Endothelial cell of umbilical vein (primary cell): ENCODE results near the gene ELOVL6. TPM values are rescaled to one million over a fixed set of nuclear protein-coding genes. Genes with fewer than 3 reads are reported as not detected.

ENCODE experiments used
- BruUV-seq: library from RNA; stranded (reverse); fragments of 400-500 nt; replicated peaks from 2 replicates; lab custom pipeline; 2021; lab: Mats Ljungman, UMichigan
- CTCF ChIA-PET: fragments of 300-600, 350-600 bp; sonication (Branson Sonifier 250); formaldehyde crosslinking; loops from one replicate; lab custom pipeline; 2021; ENCODE audit warnings: antibody characterized with exemption, inconsistent platforms; lab: Charles Lee
- POLR2A ChIA-PET: fragments of 300-600, 350-600 bp; sonication (Branson Sonifier 250); formaldehyde crosslinking; loops from one replicate; lab custom pipeline; 2021; ENCODE audit warnings: antibody characterized with exemption, inconsistent platforms; lab: Charles Lee
- DNase-seq: peaks from one replicate; pipeline ENCODE4 v3.0.0-alpha.2; 2011; ENCODE audit warnings: low read depth, low spot score
- FAIRE-seq: peaks from 2 replicates; lab custom pipeline; 2011; peaks lifted over from hg19 to GRCh38; lab: Jason Lieb, UNC
- H2AFZ ChIP-seq: 2 replicates; pipeline ENCODE4 v1.6.0; 2012; ENCODE audit warnings: low read depth, low read length, control low read depth, inconsistent platforms
- H3K27ac ChIP-seq: 2 replicates; pipeline ENCODE4 v1.5.1; 2011; ENCODE audit warnings: low read depth, mild to moderate bottlenecking, control low read depth, low read length, moderate library complexity; ENCODE audit not compliant: insufficient read depth
- H3K27me3 ChIP-seq, 2 experiments: 2 replicates each; pipeline versions ENCODE4 v1.6.0 to v1.6.1; 2011; ENCODE audit warnings: low read length in 2 of 2, mixed read lengths in 1 of 2; ENCODE audit not compliant: control insufficient read depth in 2 of 2, insufficient read depth in 2 of 2
- H3K36me3 ChIP-seq, 2 experiments: 2 replicates in 1 of 2; 3 replicates in 1 of 2; pipeline ENCODE4 v1.5.1; 2011; ENCODE audit warnings: low read length in 2 of 2, mild to moderate bottlenecking in 1 of 2, moderate library complexity in 1 of 2; ENCODE audit not compliant: control insufficient read depth in 2 of 2, insufficient read depth in 2 of 2; ENCODE audit errors: extremely low read depth in 1 of 2
- H3K4me1 ChIP-seq: 3 replicates; pipeline ENCODE4 v1.5.1; 2011; ENCODE audit warnings: mild to moderate bottlenecking, low read length; ENCODE audit not compliant: control insufficient read depth, insufficient read depth; ENCODE audit errors: extremely low read depth
- H3K4me2 ChIP-seq: 2 replicates; pipeline ENCODE4 v1.6.1; 2011; ENCODE audit warnings: low read length, control low read depth, mixed read lengths; ENCODE audit not compliant: insufficient read depth
- H3K4me3 ChIP-seq, 3 experiments: fragments of 200-600 bp in 1 of 3; sonication (generic), shearing (Covaris generic) in 1 of 3; replicated peaks in 1 of 3; 2 replicates each; pipeline ENCODE4 v1.5.1; 2011 to 2016; ENCODE audit warnings: control low read depth in 3 of 3, low read length in 3 of 3, mild to moderate bottlenecking in 2 of 3, inconsistent platforms in 1 of 3, low read depth in 1 of 3, moderate library complexity in 1 of 3; ENCODE audit not compliant: insufficient read depth in 1 of 3
- H3K79me2 ChIP-seq: 2 replicates; pipeline ENCODE4 v1.6.0; 2012; ENCODE audit warnings: low read length, inconsistent platforms; ENCODE audit not compliant: control insufficient read depth, insufficient read depth
- H3K9ac ChIP-seq: replicated peaks from 2 replicates; pipeline ENCODE3; 2011; ENCODE audit warnings: low read length, control low read depth; ENCODE audit not compliant: insufficient read depth; ENCODE audit errors: extremely low read depth
- H3K9me1 ChIP-seq: replicated peaks from 3 replicates; pipeline ENCODE4 v1.6.0; 2011; ENCODE audit warnings: mild to moderate bottlenecking, low read length; ENCODE audit not compliant: control insufficient read depth, insufficient read depth; ENCODE audit errors: extremely low read depth
- H3K9me3 ChIP-seq: replicated peaks from 2 replicates; pipeline ENCODE4 v1.5.1; 2012; ENCODE audit warnings: low read length, inconsistent platforms; ENCODE audit not compliant: control insufficient read depth, insufficient read depth
- H4K20me1 ChIP-seq: replicated peaks from 2 replicates; pipeline ENCODE3; 2011; ENCODE audit warnings: mild to moderate bottlenecking, low read length; ENCODE audit not compliant: control insufficient read depth, insufficient read depth; ENCODE audit errors: extremely low read depth
- CTCF ChIP-seq, 2 donors: IDR thresholded peaks; 1 replicate in 1 of 2; 2 replicates in 1 of 2; pipeline ENCODE4 v1.5.1; 2011; ENCODE audit warnings: low read length in 2 of 2, mild to moderate bottlenecking in 2 of 2, moderate library complexity in 2 of 2, control low read depth in 1 of 2, inconsistent platforms in 1 of 2, low read depth in 1 of 2; ENCODE audit not compliant: insufficient read depth in 1 of 2; ENCODE audit errors: extremely low read depth in 1 of 2
- EZH2 ChIP-seq: IDR thresholded peaks from 2 replicates; pipeline ENCODE4 v1.6.1; 2012; ENCODE audit warnings: borderline replicate concordance, low read depth, mild to moderate bottlenecking, moderate library complexity, low read length, inconsistent platforms; ENCODE audit not compliant: severe bottlenecking
- FOS ChIP-seq: IDR thresholded peaks from 2 replicates; pipeline ENCODE4 v1.6.1; 2011; ENCODE audit warnings: mild to moderate bottlenecking, low read length, moderate library complexity, borderline replicate concordance; ENCODE audit not compliant: insufficient read depth
- GATA2 ChIP-seq: IDR thresholded peaks from 2 replicates; pipeline ENCODE4 v1.7.0; 2011; ENCODE audit warnings: low read depth, mild to moderate bottlenecking, moderate library complexity, mixed read lengths, low read length; ENCODE audit not compliant: insufficient read length, insufficient read depth
- JUN ChIP-seq: IDR thresholded peaks from 2 replicates; pipeline ENCODE4 v1.6.1; 2011; ENCODE audit warnings: borderline replicate concordance, low read depth; ENCODE audit not compliant: insufficient read length, insufficient read depth
- MAX ChIP-seq: IDR thresholded peaks from 2 replicates; pipeline ENCODE4 v1.6.1; 2011; ENCODE audit not compliant: insufficient read depth, insufficient read length
- MYC ChIP-seq: IDR thresholded peaks from one replicate; pipeline ENCODE4 v1.6.1; 2011; ENCODE audit warnings: mild to moderate bottlenecking, low read depth, low read length
- POLR2A ChIP-seq: IDR thresholded peaks from 2 replicates; pipeline ENCODE4 v1.6.1; 2012; ENCODE audit warnings: low read depth, mild to moderate bottlenecking, control low read depth, low read length
- POLR2AphosphoS5 ChIP-seq: IDR thresholded peaks from 2 replicates; pipeline ENCODE4 v1.6.1; 2012; ENCODE audit warnings: low read depth, mild to moderate bottlenecking, control low read depth, low read length, moderate library complexity; ENCODE audit not compliant: insufficient read depth
- dilution Hi-C: fragments of 300-500 bp; cut with MboI; formaldehyde crosslinking; loops from one replicate; pipeline ENCODE4 v1.15.0; 2019; ENCODE audit warnings: low sequenced_read_pairs; ENCODE audit not compliant: extremely low pct_ligation_motif_present
- intact Hi-C: fragments of 100-400 bp; cut with micrococcal nuclease; formaldehyde crosslinking; loops from one replicate; pipeline ENCODE4 v1.10.0; 2022
- polyA plus RNA-seq, 4 experiments: library from polyadenylated mRNA; depleted of rRNA in 3 of 4; stranded (reverse) in 3 of 4; unstranded in 1 of 4; fragments of >200 nt; gene quantifications; 2 replicates each; pipeline versions ENCODE4 v1.2.1 to v1.2.3, GENCODE V29; 2011 to 2012; ENCODE audit warnings: missing spikeins in 1 of 4
- total RNA-seq: library from RNA; stranded (reverse); gene quantifications from 2 replicates; pipeline ENCODE4 v1.2.3, GENCODE V29; 2021

The ELOVL6 gene
- total and polyA plus RNA-seq, 2 donors (not counting 3 experiments of a cell fraction or from before 2014, with no cell fraction given): 6.4 to 26.1 TPM

GRCh38 chr4:110071466-110071865 lies 126.9 kb downstream of the ELOVL6 start:
- no TSS peak for BruUV-seq
- Histone ChIP-seq H3K36me3 (no peaks in the 10 kb centered on the region), H3K9me3 (no peaks in the 10 kb centered on the region), H3K4me1 (no peaks in the 10 kb centered on the region), H3K9me1 (no peaks in the 10 kb centered on the region), H3K4me3 (no peak overlapping the region), H2AFZ (no peak overlapping the region), H3K27ac (no peak overlapping the region), H3K27me3 (no peaks in the 10 kb centered on the region), H3K4me2 (no peak overlapping the region), H4K20me1 (no peaks in the 10 kb centered on the region), H3K79me2 (no peaks in the 10 kb centered on the region), H3K9ac (no peak overlapping the region)
- ChIA-PET CTCF (interaction anchor here (1.4 to 1.7 kb wide), 2 partner anchors 16 to 23 kb away, joined by 3 read pairs; no protein-coding TSS in a partner anchor), POLR2A (no interaction called here)
- dilution Hi-C loops: no loop called here
- TF ChIP-seq EZH2 (no peak), GATA2 (no peak), JUN (no peak), FOS (no peak), MYC (no peak), MAX (no peak), POLR2AphosphoS5 (no peak), POLR2A (no peak), CTCF (IDR thresholded peaks at IDR 0.05; ENCODE audit: extremely low read depth in 1 of 2, insufficient read depth in 1 of 2, low read depth in 1 of 2, low read length in 2 of 2) (no peak)
- DNase-seq (no peak), FAIRE-seq (no peak)
- intact Hi-C loops: no loop called here
